GM12872 (cell line): ENCODE results near the gene PROKR1.

Experiments
- CTCF ChIP-seq: IDR thresholded peaks from 3 replicates; pipeline ENCODE4 v1.5.1; 2011; ENCODE audit warnings: low read depth, mild to moderate bottlenecking, low read length, moderate library complexity; ENCODE audit not compliant: insufficient read depth

Gene PROKR1

GRCh38 chr2:68643011-68643873 is at the start of gene PROKR1:
TSS of gene PROKR1 (plus strand) at chr2:68643579. CDS start at chr2:68645822, 2,243 bp downstream.
- TF ChIP-seq CTCF: no peak

GRCh38 chr2:68594041-68594440 is 49.3 kb upstream of the PROKR1 start:
- TF ChIP-seq CTCF: no peak

- peak; percentile 85 for TF ChIP-seq CTCF
Observed at GRCh38 chr2:68594674-68595492, 48.5 kb upstream of the PROKR1 start.

- no peak for TF ChIP-seq CTCF
Observed at GRCh38 chr2:68603059-68603458, 40.3 kb upstream of the PROKR1 start.

GRCh38 chr2:68604077-68604476 is 39.3 kb upstream of the PROKR1 start:
- no peak for TF ChIP-seq CTCF

- TF ChIP-seq CTCF: no peak
Observed at GRCh38 chr2:68605939-68606338, 37.4 kb upstream of the PROKR1 start.

- no peak for TF ChIP-seq CTCF
Observed at GRCh38 chr2:68606759-68607158, 36.6 kb upstream of the PROKR1 start.
